ENCODE data around the gene IPO11.

The IPO11 gene

DNA sequence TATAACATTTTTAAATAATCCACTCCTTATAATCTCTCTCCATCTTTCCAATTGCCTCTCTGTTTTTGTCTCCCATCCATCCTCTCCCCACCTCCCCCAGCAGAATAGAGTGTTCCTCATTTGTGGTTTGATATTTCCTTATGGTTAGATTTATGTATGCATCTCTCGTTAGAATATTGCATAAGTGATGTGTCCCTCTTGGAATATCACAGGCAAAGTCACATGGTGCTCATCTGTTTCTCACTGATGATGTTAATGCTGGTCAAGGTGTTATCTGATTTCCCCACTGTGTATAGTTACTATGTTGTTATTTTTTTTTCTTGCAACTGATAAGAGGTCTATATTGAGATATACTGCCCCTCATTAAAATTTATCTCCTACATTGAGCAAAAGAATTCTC is 162.9 kb downstream of the IPO11 start:
- TF ChIP-seq, protein P1, sequence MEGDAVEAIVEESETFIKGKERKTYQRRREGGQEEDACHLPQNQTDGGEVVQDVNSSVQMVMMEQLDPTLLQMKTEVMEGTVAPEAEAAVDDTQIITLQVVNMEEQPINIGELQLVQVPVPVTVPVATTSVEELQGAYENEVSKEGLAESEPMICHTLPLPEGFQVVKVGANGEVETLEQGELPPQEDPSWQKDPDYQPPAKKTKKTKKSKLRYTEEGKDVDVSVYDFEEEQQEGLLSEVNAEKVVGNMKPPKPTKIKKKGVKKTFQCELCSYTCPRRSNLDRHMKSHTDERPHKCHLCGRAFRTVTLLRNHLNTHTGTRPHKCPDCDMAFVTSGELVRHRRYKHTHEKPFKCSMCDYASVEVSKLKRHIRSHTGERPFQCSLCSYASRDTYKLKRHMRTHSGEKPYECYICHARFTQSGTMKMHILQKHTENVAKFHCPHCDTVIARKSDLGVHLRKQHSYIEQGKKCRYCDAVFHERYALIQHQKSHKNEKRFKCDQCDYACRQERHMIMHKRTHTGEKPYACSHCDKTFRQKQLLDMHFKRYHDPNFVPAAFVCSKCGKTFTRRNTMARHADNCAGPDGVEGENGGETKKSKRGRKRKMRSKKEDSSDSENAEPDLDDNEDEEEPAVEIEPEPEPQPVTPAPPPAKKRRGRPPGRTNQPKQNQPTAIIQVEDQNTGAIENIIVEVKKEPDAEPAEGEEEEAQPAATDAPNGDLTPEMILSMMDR (conservative IDR thresholded peaks at IDR 0.05; ENCODE audit: low read depth, low read length), result no peak
- Histone ChIP-seq H4K20me1 (ENCODE audit: insufficient read depth) (no peaks in the 10 kb centered on the region), H3K27me3 (ENCODE audit: insufficient read depth, low read depth) (no peaks in the 10 kb centered on the region), H3K9ac (no peak overlapping the region), H2AFZ (ENCODE audit: low read depth) (no peak overlapping the region), H3K79me2 (ENCODE audit: insufficient read depth, low read depth) (no peaks in the 10 kb centered on the region), H3K27ac (no peak overlapping the region), H3K4me1 (ENCODE audit: low read depth, poor library complexity, severe bottlenecking) (no peaks in the 10 kb centered on the region), H3K4me3 (IDR thresholded peaks at IDR 0.05; ENCODE audit: insufficient read depth, low read depth, low read length) (no peak overlapping the region), H3K4me2 (no peak overlapping the region), H3K36me3 (ENCODE audit: insufficient read depth) (no peaks in the 10 kb centered on the region)

- H3K79me2 ChIP-seq (ENCODE audit: insufficient read depth, low read depth), result no peaks in the 10 kb centered on the region
- H4K20me1 ChIP-seq (ENCODE audit: insufficient read depth), result no peaks in the 10 kb centered on the region; the same call in 1 of the 2 replicates
- TF ChIP-seq, protein P1 (conservative IDR thresholded peaks at IDR 0.05; ENCODE audit: low read depth, low read length), result no peak
- no peaks in the 10 kb centered on the region for H3K27me3 ChIP-seq (ENCODE audit: insufficient read depth, low read depth)
- H2AFZ ChIP-seq (ENCODE audit: low read depth), result no peak overlapping the region
- no peak overlapping the region for H3K9ac ChIP-seq
- H3K36me3 ChIP-seq (ENCODE audit: insufficient read depth), result no peaks in the 10 kb centered on the region
- H3K4me3 ChIP-seq (IDR thresholded peaks at IDR 0.05; ENCODE audit: insufficient read depth, low read depth, low read length), result no peak overlapping the region
- no peak overlapping the region for H3K27ac ChIP-seq
- H3K4me2 ChIP-seq, result no peak overlapping the region
- H3K4me1 ChIP-seq (ENCODE audit: low read depth, poor library complexity, severe bottlenecking), result no peaks in the 10 kb centered on the region
Observed at GRCh38 chr5:62576570-62577170, 164.1 kb downstream of the IPO11 start.

DNA sequence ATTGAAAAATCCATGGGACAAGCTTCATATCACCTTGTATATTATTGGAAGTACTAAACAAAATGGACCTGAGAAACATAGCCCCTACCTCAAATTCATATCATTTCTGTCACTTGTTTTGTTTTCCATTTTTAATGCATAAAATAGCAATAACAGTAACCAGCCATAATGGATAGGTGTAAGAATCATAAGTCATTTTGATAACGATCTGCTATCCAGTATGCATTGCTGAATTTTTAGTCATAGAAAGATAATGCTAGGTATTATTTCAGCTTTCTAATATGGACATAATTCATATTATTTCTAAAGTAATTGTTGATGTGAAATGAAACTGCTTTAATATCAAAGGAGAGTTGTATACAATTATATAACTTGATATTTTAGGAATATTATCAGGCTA is 164.9 kb downstream of the IPO11 start:
- Histone ChIP-seq H4K20me1 (ENCODE audit: insufficient read depth) (no peaks in the 10 kb centered on the region; the same call in 1 of the 2 replicates), H3K79me2 (ENCODE audit: insufficient read depth, low read depth) (no peaks in the 10 kb centered on the region), H3K27me3 (ENCODE audit: insufficient read depth, low read depth) (no peaks in the 10 kb centered on the region), H3K4me2 (no peak overlapping the region), H2AFZ (ENCODE audit: low read depth) (no peak overlapping the region), H3K27ac (no peak overlapping the region), H3K9ac (no peak overlapping the region), H3K4me3 (IDR thresholded peaks at IDR 0.05; ENCODE audit: insufficient read depth, low read depth, low read length) (no peak overlapping the region), H3K4me1 (ENCODE audit: low read depth, poor library complexity, severe bottlenecking) (no peaks in the 10 kb centered on the region), H3K36me3 (ENCODE audit: insufficient read depth) (no peaks in the 10 kb centered on the region)
- TF ChIP-seq, protein P1 (conservative IDR thresholded peaks at IDR 0.05; ENCODE audit: low read depth, low read length), result no peak

DNA sequence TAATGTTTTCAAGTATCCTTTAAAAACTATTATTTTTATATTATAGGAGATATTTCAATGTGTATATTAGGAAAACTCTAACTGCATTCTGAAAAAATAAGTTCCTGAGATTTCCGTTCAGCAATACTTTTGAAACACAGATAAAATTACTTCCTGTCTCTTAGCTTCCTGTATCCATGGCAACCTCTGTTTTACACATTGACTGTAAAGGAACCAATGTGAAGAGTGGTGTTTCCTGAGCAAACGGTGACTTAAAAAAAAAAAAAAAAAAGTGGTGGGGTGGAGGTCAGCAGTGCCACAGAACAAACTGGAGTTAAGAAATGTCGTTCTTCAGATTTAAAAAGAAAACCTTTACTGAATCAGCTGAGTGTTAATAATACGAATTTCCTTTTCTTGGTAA is 166.0 kb downstream of the IPO11 start, which contains the start of gene LRRC70:
Gene LRRC70 (plus strand): TSS at position 280 of the 400 bp plus-strand sequence. CDS start 620 bp downstream, outside the sequence.
- Histone ChIP-seq H3K36me3 (ENCODE audit: insufficient read depth) (no peaks in the 10 kb centered on the region), H3K79me2 (ENCODE audit: insufficient read depth, low read depth) (no peaks in the 10 kb centered on the region), H2AFZ (ENCODE audit: low read depth) (no peak within 1 kb of the TSS), H3K27me3 (ENCODE audit: insufficient read depth, low read depth) (no peaks in the 10 kb centered on the region), H3K27ac (no peak within 1 kb of the TSS), H3K9ac (no peak within 1 kb of the TSS), H3K4me2 (no peak within 1 kb of the TSS), H4K20me1 (ENCODE audit: insufficient read depth) (no peaks in the 10 kb centered on the region; the same call in 1 of the 2 replicates), H3K4me3 (IDR thresholded peaks at IDR 0.05; ENCODE audit: insufficient read depth, low read depth, low read length) (no peak within 1 kb of the TSS), H3K4me1 (ENCODE audit: low read depth, poor library complexity, severe bottlenecking) (no peaks in the 10 kb centered on the region)
- TF ChIP-seq, protein P1 (conservative IDR thresholded peaks at IDR 0.05; ENCODE audit: low read depth, low read length), result no peak
